ENCODE results near the gene SCYGR2. TPM values are rescaled to one million over a fixed set of nuclear protein-coding genes. Genes with fewer than 3 reads are reported as not detected.

Gene SCYGR2
- total RNA-seq, 1 donor from 2014 or later, result not detected

GRCh38 chr2:227610123-227610522 is 11.4 kb downstream of the SCYGR2 start:
- Mint-ChIP-seq H3K27ac (ENCODE audit: unreplicated experiment) (no peak overlapping the region), H3K4me3 (ENCODE audit: unreplicated experiment) (no peak overlapping the region), H3K4me1 (ENCODE audit: low read depth) (no peaks in the 10 kb centered on the region), H3K27me3 (ENCODE audit: low read depth) (no peaks in the 10 kb centered on the region), H3K36me3 (ENCODE audit: low read depth) (no peaks in the 10 kb centered on the region), H3K9me3 (ENCODE audit: low read depth) (no peaks in the 10 kb centered on the region)
- TF ChIP-seq CTCF (IDR thresholded peaks at IDR 0.05), result no peak
- no peak for DNase-seq (ENCODE audit: low spot score)

DNA sequence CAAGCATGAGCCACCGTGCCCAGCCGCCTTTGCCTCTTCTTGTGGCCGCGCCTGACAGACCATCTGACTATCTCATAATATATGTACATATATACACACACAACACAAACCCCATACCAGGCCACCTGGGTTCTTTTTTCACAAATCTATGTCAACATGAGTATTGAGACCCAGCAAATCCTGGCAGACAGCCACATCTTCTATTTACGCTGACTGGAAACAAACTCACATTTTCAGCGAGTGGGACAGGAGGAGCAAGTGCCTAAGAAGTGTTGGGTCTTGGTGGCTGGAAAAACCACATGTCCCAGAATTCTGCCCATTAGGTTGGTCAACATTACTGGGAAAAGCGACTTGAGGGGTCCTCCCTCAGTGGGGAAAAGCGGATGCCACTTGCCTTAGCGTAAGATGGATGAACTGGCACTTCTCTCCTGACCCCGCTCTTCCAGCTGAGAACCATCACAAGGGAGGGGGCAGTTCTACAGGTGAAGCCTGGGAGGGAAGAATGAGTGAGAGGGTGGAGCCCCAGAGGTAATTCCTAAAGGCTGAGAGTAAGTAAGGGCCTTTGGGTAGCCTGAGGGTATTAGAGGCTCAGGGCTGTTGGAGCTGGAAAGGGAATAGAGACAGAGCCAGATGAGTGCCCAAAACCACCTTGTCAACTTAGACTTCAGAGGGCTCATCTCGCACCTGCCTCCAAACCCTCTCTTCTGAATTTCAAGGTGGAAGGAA is 14.0 kb downstream of the SCYGR2 start:
- no peak for TF ChIP-seq CTCF (IDR thresholded peaks at IDR 0.05)
- H3K27ac Mint-ChIP-seq (ENCODE audit: unreplicated experiment), result no peak overlapping the region
- H3K4me3 Mint-ChIP-seq (ENCODE audit: unreplicated experiment), result no peak overlapping the region
- H3K4me1 Mint-ChIP-seq (ENCODE audit: low read depth), result peaks cover under 1% of the 10 kb centered on the region
- DNase-seq (ENCODE audit: low spot score), result no peak
- no peaks in the 10 kb centered on the region for H3K36me3 Mint-ChIP-seq (ENCODE audit: low read depth)
- peaks cover 10% of the 10 kb centered on the region for H3K27me3 Mint-ChIP-seq (ENCODE audit: low read depth)
- H3K9me3 Mint-ChIP-seq (ENCODE audit: low read depth), result no peaks in the 10 kb centered on the region

- TF ChIP-seq CTCF (IDR thresholded peaks at IDR 0.05), result no peak
- H3K27ac Mint-ChIP-seq (ENCODE audit: unreplicated experiment), result no peak overlapping the region
- DNase-seq (ENCODE audit: low spot score), result no peak
- no peaks in the 10 kb centered on the region for H3K36me3 Mint-ChIP-seq (ENCODE audit: low read depth)
- no peaks in the 10 kb centered on the region for H3K9me3 Mint-ChIP-seq (ENCODE audit: low read depth)
- H3K27me3 Mint-ChIP-seq (ENCODE audit: low read depth), result peaks cover 10% of the 10 kb centered on the region
- peaks cover 3% of the 10 kb centered on the region for H3K4me1 Mint-ChIP-seq (ENCODE audit: low read depth)
- H3K4me3 Mint-ChIP-seq (ENCODE audit: unreplicated experiment), result no peak overlapping the region
Observed at GRCh38 chr2:227613272-227613660, 14.6 kb downstream of the SCYGR2 start.

- Mint-ChIP-seq H3K9me3 (ENCODE audit: low read depth) (no peaks in the 10 kb centered on the region), H3K4me1 (ENCODE audit: low read depth) (peaks cover 3% of the 10 kb centered on the region), H3K27ac (ENCODE audit: unreplicated experiment) (no peak overlapping the region), H3K27me3 (ENCODE audit: low read depth) (peaks cover 10% of the 10 kb centered on the region), H3K36me3 (ENCODE audit: low read depth) (no peaks in the 10 kb centered on the region), H3K4me3 (ENCODE audit: unreplicated experiment) (no peak overlapping the region)
- DNase-seq (ENCODE audit: low spot score), result no peak
- TF ChIP-seq CTCF (IDR thresholded peaks at IDR 0.05), result no peak
Observed at GRCh38 chr2:227614246-227614645, 15.6 kb downstream of the SCYGR2 start.

DNA sequence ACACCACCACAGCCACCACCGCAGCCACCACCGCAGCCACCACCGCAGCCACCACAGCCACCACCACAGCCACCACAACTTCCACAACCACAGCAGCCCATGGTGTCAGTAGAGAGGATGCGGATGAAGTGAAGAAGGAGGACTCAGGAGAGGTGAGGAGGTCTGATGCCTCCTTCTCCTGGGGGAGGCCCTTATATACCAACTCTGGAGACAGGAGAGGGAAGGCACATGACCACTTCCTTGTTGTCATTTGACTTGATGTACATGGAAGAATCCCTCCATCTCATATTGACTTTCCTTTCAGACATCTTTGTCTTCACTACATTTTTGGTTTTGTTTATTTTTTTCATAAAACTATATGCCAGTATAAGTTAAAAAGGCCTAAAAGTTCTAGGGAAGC is 16.0 kb downstream of the SCYGR2 start, which contains the start of gene SCYGR3:
SCYGR3 (minus strand) TSS at position 101 of the 400 bp plus-strand sequence; CDS start at position 101, 0 bp downstream.
- Mint-ChIP-seq H3K4me3 (ENCODE audit: unreplicated experiment) (no peak within 1 kb of the TSS), H3K9me3 (ENCODE audit: low read depth) (no peaks in the 10 kb centered on the region), H3K4me1 (ENCODE audit: low read depth) (peaks cover 3% of the 10 kb centered on the region), H3K27me3 (ENCODE audit: low read depth) (peaks cover 10% of the 10 kb centered on the region), H3K27ac (ENCODE audit: unreplicated experiment) (no peak within 1 kb of the TSS), H3K36me3 (ENCODE audit: low read depth) (no peaks in the 10 kb centered on the region)
- TF ChIP-seq CTCF (IDR thresholded peaks at IDR 0.05), result no peak
- DNase-seq (ENCODE audit: low spot score), result no peak

All from chondrocyte (in vitro differentiated cells).